Measurements from ENCODE around the gene CHURC1.

CHURC1 gene
- 16.1 to 88.4 (median 38.0) reads per million in 17 experiments for total RNA-seq

- peak; percentile 98 to 100 (median 99) for DNase-seq
Observed at GRCh38 chr14:64914237-64915028, at the start of gene CHURC1. CHURC1 (plus strand) TSS chr14:64914455; CDS start chr14:64914496, 41 bp downstream.

DNA sequence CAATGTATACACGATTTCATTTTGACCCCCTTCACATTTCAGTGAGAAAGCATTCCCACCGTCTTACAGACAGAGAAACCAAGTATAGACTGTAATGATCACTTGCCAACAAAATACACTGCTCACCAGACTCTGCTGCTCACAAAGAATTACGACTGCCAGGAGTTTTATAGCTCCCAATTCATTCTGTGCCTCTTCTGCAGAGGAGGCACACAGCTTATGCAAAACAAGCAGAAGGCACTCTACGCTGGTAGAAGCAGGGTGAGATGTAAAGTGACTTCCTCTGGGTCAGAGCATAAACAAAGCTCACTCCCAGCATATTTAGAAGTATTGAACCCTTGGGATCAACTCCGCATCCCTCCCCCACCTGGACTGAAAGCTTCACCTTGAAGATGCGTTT lies 49.1 kb upstream of the CHURC1 start:
- no peak for DNase-seq

DNA sequence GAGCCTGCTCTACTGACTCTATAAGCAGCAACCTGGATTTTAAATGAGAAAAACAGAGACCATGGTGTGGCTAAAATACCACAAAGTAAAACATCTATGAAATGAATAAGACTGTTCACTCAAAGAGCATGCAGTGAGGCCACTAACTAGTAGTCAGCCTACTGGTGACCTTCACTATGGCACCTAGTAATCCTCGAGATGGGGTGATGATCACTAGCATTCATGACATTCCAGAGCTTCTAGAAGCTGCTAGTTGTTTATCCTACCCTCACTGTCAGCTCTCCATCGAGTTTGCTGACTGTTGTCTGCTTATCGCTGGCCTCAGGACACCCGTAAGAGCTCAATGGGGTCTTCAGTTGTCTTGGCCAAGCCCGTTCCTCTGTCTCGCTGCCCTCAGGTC lies 48.3 kb upstream of the CHURC1 start:
- no peak for DNase-seq

DNA sequence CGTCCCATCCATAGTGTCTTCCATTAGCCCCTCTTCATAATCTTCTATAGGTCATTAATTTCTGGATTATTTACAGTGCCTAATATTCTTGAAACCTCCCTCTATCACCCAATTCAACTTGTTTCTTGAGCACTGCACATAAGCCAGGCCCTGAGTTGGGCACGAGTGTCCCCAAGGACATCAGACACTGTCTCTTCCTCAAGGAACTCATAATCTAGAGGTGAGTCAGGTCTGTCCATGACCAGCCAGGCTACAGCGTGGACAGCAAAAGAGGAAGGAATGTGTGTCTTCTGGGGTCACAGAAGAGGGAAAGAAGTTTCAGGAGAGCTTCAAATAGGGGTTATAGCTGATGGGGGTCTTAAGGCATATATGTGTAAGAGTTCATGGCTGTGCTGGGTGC lies 47.1 kb upstream of the CHURC1 start:
- no peak for DNase-seq

- DNase-seq: no peak
Observed at GRCh38 chr14:64868379-64868778, 45.9 kb upstream of the CHURC1 start.

DNA sequence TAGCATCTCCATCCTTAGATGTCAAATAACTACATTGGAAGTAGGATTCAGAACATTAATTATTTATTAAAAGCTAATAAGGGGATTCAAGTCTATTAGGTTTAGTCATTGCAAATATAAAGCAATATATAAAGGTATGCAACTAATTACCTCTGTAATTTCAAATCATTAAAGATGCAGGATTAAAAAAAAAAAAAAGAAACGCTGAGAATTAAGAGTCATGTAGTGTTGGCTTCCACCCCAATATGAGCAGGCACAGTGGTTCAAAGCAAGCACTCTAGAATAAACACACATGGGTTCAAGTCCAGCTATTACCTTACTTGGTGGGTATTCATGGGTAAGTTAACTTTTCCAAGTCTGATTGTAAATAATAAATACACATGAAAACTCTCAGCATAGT lies 45.4 kb upstream of the CHURC1 start:
- no peak for DNase-seq

GRCh38 chr14:64870160-64870559 lies 44.1 kb upstream of the CHURC1 start:
- DNase-seq: peak in 2 of 4 experiments; percentile 15 to 28

DNA sequence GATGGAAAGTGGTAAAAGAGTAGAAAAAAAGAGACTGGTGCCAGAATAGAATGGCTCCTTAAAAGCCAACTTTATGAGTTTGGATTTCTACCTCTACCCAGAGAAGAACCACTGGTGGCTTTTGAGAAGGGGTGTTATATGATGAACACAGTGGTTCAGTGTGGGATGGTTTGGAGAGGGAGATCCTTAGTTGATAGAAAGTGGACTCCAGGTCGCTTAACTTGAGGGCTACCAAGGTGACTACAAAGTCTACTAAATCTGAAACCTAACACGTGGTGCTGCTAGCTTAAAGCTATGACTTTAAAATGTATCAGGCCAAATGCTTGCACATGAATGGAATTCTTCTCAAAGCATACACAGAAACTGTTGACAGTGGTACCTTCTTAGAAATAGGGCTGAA lies 42.9 kb upstream of the CHURC1 start:
- DNase-seq: no peak

GRCh38 chr14:64873506-64874219 lies 40.6 kb upstream of the CHURC1 start:
- DNase-seq: no peak

- no peak for DNase-seq
Observed at GRCh38 chr14:64875350-64875749, 38.9 kb upstream of the CHURC1 start.

- no peak for DNase-seq
Observed at GRCh38 chr14:64877846-64878245, 36.4 kb upstream of the CHURC1 start.

DNA sequence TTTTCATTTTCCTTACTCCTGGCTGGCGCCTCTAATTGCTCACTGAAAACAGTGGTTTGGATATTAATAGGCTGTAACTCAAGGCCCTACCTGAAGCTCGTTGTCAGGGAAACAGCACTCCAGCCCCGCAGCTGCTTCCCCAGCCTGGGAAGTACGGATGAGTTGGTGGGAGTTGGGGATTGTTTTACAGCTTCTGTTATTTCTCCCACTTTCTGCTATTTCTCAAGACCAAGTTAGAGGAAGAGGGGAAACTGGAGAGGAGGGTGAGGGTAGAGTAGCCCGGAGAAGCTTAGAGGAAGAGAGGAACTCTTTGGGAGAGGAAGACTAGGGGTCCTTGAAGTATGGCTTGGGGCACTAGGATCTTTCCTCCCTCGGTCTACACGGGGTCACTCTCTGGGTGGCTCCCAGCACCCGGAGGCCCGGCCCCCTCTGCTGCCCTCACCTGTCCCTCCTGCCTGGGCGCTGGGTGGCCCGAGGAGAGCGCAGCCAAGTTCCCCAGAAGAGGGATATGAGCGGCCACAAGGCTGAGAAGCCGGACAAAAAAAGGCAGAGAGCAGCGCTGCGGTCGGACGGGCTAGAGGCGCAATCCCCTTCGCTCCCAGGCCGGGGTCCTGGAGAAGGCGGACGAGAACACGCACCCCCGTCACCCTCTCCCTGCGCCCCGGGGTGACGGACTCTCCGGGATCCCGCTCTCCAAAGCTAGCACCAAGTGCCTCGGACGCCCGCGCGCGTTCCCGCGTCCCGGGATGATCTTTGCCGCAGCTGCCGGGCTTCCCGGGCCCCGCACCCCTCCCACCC lies 35.2 kb upstream of the CHURC1 start:
- peak in 1 of 4 experiments; percentile 12 for DNase-seq

GRCh38 chr14:64879635-64880220 lies 34.5 kb upstream of the CHURC1 start, which contains the start of gene SPTB:
SPTB (minus strand) TSS chr14:64879907; CDS start chr14:64823094, 56,813 bp downstream.
- peak in 2 of 4 experiments; percentile 12 to 13 for DNase-seq

DNA sequence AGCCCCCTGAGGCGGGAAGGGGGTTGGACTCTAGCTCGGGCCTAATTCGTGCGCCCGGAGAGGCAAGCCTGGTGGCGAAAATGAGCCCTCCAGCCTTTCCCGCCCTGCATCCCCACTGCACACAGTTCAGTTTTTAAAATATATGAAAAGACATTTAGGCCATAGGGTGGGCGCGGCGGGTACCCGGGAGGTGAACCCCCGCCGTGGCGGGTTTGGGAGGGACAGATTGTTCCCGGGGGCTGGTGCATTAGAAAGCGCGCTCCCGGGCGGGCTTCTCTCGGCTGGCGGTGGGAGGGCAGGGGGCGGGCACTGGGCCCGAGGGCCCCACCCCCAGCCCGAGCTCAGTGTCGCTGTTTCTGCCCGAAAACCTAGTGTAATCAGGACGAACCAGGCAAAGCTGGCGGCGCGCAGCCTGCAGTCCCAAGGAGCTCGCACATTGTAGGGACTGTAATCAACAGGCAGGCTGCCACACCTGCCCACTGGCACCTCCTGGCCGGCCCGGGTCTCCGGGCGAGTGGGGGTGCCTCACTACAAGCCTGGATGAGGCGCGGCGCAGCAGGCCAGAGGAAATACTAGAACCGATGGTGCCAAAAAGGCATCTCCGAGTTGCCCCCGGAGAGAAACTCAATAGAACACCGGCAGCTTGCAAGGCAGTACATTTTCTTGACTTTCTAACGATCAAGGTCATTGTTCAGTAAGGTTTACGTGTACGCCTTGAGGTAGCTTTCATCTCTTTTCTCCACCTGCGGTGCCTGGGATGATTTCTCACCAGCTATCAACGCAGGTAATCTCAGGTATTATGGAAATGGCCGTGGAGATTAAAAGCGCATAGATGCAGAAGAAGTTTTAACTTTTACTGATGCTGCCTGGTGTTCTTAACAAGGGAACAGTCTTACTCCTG lies 33.8 kb upstream of the CHURC1 start:
- peak in 3 of 4 experiments; percentile 10 to 52 (median 39) for DNase-seq

- DNase-seq: no peak
Observed at GRCh38 chr14:64885559-64885958, 28.7 kb upstream of the CHURC1 start.

- DNase-seq: no peak
Observed at GRCh38 chr14:64889352-64889751, 24.9 kb upstream of the CHURC1 start.

DNA sequence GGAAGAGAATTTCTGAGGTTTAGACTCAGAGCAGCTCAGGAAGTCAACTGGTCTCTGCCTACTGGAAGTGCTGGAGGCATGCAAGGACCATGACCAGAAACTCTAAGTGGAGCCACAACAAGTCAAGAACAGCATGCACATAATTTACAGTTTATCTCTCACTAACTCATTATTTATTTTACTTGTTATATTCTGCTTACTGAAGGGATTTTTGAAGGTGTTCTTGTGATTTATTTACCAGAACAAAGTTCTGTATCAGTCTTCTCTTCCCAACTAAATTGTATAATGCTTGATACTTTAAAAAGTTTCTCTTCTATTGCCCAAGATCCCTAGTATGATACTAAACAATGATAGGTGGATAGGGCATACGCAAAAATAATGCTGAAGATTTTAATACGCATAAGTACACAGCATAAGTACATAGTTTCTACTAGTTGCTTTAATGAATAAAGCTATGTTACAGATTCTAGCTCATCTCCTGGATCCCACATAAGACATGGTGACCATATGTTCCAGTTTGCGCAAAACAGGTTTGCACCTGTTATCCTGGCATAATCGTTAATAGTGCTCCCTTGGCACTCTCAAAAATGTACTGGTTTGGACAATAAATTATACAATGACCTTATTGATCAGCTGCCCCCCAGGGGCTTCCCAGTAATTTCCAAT lies 22.9 kb upstream of the CHURC1 start:
- peak in 3 of 4 experiments; percentile 19 to 35 (median 19) for DNase-seq

DNA sequence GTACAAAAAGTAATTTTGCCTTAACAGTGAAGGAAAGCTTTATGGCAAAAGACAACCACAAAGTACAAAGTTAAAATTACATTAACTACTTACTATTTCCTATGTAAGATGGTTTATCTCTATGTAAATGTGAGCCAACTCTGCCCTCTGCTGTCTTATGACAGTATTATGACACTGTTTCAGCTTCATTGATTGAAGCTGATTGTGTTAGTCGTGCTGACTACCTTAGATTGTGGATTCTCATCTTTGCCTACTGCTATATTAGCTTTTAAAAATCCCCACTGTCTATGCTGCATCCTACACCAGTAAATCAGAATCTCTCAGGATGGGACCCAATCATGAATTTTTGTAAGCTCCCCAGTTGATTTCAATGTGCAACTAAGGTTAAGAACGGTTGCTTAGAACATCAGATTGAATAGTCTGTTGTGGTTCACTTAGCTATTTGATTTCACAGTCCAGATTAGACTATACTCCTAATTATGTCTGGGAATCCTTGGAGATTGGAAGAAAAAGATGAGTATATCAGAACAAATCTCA lies 22.3 kb upstream of the CHURC1 start:
- DNase-seq: peak; percentile 47 to 76 (median 72)

DNA sequence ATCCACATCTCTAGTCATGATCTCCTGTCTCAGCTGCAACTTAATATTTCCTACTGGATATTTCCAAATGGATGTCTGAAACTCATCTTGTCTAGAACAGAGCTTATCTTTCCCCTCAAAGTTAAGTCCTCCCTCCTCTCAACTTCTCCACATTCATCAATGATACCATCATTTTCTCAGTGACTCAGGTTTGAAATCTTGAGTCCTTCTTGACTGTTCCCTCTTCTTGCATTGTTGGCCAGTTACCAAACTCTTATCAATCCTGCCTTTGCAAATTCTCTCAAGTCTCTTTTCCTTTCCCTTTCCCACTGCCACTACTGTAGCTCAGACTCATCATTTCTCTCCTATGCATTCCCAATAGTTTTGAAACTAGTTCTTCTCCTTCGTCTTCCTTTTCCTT lies 14.3 kb upstream of the CHURC1 start:
- no peak for DNase-seq

DNA sequence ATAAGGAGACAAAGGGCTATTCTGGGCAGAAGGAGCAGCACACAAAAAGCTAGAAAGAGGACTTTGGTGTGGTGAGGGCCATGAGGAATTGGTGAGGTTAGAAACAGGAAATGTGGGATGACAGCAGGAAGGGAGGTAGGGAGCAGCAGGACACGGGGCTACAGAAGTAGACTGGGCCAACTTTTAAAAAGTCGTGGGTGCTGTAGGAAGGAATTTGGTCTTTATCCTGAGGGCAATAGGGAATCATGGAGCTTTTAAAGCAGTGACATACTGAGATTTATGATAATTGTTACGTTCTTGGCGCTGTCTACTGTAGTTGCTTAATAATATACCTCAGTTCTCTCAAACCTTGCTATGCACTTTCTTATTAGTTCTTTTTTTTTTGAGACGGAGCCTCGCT lies 8.2 kb upstream of the CHURC1 start:
- DNase-seq: peak in 1 of 4 experiments; percentile 14
